Activated CD4-positive, alpha-beta T cell treated with anti-CD3 and anti-CD28 coated beads, Interleukin-2, Interleukin-6, amounts not matched to agents 100 ng/mL and 50 ng/mL, durations not matched to agents 16 hours and 8 hours (primary cell): Measurements from ENCODE around the gene CDKN2D.
A peak's percentile ranks its signal among the peaks of the same experiment; 100 is the strongest.
"Not testable (repeated sequence)": the region's sequence is repeated elsewhere in the genome, so short reads cannot be mapped to it uniquely, and the experiment has no call there.

Experiments used
- DNase-seq: peaks from one replicate; pipeline ENCODE4 v3.0.0-alpha.2; 2020

The CDKN2D gene

DNA sequence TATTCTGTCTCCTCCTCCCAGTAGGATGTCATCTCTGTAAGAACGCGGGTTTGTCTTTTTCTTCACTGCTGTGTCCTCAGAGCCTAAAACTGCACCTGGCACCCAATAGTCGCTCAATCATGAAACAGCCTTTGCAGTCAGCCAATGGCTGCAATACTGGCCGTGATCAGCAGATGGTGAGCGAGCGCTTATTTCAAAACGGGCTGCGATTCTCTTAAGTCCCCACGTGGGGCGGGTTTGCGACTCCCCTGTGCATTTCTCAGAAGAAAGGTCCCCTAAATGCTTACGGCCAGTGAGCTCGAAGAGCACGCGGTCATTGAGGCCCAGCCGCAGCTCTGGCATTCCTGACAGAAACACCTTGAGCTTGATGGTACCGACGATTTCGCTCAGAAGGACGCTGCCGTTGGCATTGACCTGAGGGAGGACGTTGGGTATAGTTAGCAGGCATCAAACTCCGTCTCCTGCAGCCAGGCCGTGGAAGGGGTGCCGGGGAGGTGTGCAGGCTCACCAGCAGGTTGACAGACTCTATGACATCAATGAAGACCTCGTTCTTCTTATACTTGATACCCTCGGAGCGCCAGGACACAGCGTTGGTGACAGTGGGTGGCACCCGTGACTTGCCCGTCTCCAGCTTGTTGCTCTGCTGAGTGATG lies 12.3 kb upstream of the CDKN2D start:
- peak; percentile 91 for DNase-seq

- no peak for DNase-seq
Measured at GRCh38 chr19:10577951-10578350, 9.2 kb upstream of the CDKN2D start.

GRCh38 chr19:10575011-10575716 lies 6.4 kb upstream of the CDKN2D start:
- no peak for DNase-seq

DNA sequence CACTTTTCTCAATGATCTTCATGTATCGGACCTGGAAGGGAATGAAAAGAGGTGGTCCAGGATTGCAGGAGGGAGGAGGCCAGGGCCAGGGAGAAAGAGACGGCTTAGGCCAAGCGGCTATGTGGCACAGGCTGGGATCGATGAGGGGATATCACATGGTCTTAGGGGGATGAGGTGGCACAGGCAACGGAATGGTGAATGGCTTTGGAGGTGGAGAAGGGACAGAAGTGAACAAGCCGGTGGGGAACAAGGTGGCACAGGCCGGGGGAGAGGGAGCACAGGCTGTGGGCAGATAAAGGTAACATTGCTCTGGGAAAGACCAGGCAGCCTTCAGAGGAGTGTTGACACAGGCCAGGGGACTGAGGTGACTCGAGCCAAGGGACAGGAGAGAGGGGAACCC lies 5.7 kb upstream of the CDKN2D start:
- DNase-seq: no peak

DNA sequence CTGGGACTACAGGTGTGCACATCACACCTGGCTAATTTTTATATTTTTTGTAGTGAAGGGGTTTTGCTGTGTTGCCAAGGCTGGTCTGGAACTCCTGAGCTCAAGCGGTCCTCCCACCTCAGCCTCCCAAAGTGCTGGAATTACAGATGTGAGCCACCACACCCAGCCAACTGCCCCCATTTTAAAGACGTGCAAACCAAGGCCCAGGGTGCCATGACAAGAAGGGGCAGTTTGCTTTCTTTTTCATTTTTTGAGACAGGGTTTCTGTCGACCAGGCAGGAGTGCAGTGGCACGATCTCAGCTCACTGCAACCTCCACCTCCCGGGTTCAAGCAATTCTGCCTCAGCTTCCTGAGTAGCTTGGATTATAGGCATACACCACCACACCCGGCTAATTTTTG lies 5.0 kb upstream of the CDKN2D start:
- DNase-seq: not testable (repeated sequence)

GRCh38 chr19:10568062-10568825 lies 535 bp downstream of the CDKN2D start:
- peak; percentile 55 for DNase-seq

DNA sequence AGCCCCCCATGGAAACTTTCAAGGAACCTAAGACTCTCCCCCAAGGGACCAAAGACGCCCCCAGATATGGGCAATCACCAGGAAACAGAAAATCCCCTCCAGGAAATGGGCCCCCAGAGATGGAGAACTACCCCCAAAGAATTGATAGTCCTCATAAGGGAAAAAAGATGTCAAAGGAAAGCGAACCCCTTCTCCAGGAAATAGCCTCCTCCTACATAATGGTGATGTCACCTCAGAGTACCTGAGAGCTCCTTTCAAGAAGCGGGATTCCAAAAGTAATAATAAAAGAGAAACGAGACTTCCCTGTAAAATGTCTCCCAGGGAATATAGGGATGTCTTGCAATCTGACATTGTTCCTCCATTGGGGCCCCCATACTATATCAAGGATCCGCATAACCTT lies 1.1 kb downstream of the CDKN2D start:
- DNase-seq: no peak

GRCh38 chr19:10566658-10567410 lies 1.9 kb downstream of the CDKN2D start:
- DNase-seq: peak; percentile 72

DNA sequence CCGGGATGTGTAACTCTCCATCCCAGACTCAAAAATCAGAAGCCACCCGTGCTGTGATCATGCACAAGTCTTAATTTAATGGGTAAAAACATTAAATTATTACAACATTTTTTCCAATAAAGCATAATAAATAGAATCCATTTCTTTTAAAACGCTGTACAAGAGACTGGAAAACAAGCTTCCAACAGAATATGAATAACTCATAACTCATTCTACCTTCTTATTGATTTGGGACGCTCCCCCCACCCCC lies 2.4 kb downstream of the CDKN2D start:
- DNase-seq: no peak

DNA sequence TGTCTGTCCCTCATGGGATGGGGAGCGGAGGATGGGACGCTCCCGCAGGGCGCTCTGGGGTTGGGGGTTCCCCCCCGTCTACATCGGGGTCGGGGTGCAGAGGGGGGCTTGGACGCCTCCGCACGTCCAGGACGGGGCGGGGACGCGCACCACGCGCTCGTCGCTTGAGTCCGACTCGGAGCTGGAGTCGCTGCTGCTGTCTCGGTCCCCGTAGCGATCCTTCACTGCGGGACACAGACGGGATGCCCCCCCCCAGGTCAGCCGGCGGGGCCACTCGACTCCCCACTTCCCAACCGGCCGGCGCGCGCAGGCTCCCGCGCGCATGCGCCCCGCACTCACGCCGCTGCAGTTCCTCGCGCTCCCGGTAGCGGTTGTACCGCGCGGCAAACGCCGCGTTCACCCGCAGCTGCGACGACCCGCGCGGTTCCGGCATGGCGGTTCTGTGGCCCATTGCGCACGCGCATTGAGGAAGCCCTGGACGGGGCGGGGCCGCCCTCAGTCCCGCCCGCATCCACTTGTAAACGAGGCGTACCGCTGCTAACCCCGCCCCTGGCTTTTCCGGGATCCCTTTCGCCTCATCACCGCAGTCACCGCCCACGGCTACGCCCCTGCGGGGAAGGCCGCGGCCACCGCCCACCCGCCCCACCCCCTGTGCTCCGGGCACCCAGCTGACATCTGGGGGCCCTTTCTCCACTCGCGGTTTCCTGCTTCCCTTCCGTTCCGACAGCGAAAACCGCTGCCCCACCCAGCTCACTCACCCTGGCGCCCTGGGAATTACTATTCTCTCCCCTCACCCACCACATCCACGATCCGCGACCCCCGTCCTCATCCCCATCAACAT lies 3.0 kb downstream of the CDKN2D start, which contains the start of gene KRI1:
TSS of gene KRI1 (minus strand) at position 444 of the 841 bp plus-strand sequence. CDS start at position 433, 11 bp downstream.
- peak; percentile 100 for DNase-seq

GRCh38 chr19:10565028-10565566 lies 3.7 kb downstream of the CDKN2D start:
- DNase-seq: peak; percentile 72

GRCh38 chr19:10562609-10563008 lies 6.2 kb downstream of the CDKN2D start:
- DNase-seq: no peak

- no peak for DNase-seq
Measured at GRCh38 chr19:10560154-10560553, 8.6 kb downstream of the CDKN2D start.

DNA sequence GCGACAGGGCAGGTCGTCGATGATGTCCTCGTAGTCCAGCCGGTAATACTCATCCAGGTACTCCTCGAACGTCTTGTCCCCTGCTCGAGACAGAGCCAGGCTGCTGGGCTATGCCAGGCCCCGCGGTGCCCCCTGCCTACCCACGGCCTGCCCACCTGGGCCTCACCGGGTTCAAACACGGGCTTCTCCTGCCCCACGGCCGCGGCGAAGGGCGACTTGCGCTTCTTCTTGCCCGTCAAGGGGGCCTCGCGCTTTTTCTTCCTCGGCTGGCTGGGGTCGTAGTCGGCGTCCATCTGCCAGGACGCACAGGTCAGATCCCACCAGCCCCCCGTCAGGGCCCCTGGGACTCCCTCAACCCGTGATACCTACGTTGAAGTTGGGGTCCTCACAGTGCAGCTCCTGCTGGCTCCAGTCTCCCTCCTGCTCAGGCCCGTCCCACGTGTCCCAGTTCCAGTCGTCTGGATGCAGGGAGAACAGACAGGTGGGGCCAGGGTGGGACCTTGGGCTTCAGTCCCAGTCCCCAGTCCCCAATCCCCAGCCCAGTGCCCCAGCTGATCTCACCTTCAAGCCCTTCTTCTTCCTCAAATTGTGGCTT lies 11.1 kb downstream of the CDKN2D start:
- DNase-seq: no peak

GRCh38 chr19:10555610-10555973 lies 13.2 kb downstream of the CDKN2D start:
- DNase-seq: no peak

DNA sequence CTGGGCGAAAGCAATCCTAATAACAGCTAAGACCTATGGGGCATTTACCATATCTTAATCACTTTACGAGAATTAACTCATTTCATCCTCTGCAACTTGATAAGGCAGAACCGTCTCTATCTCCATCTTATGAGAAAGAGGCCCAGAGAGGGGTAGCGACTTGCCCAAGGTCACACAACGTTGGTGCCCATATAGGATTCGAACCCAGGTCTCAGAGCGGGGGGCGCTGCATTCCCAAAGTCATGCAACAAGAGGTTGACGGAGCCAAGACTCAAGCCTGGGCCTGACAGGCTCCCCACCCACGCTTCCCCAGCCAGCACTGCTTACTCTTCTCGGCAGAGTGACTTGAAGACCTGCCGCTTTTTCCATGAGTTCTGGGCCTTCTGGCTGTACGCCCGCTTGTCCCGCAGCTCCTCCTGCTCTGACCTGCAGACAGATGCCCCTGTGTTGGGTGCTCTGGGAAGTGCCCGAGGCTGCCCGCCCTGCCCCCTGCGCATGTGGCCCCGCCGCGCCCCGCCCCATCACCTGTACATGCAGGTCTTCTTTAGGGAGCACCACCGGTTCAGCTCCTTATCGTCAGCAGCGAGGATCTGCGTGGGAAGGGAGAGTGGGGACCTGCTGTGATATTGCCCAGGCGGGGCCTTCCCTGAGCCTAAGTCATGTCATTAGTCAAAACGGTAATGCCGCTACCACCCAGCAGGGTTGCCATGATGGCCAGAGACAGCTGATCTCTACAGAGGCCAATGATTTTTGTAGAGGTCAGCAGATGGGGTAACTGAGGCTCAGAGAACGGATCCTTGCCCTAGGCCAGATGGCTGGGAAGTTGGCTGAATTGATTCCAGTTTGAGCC lies 13.8 kb downstream of the CDKN2D start:
- DNase-seq: no peak

DNA sequence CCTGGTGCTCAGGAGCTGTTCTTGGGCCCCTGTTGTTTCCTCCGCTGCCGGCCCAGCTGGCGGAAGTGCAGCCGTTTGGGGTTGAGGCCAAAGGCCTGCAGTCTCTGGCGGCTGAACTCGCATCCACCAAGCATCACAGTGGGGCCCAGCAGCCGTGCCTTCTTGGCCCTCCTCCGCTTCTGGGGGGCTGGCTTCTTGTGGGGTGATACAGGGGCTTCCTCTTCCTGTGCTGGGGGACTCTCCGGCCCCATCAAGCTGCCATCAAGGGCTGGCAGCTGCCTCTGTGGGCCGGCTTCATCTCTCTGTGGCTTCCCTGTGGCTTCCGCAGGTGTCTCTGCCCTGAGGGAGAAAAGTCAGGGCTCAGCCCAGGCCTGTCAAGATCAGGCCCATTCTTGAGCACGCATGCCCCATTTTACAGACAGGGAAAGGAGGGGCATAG lies 14.8 kb downstream of the CDKN2D start:
- DNase-seq: peak; percentile 73

DNA sequence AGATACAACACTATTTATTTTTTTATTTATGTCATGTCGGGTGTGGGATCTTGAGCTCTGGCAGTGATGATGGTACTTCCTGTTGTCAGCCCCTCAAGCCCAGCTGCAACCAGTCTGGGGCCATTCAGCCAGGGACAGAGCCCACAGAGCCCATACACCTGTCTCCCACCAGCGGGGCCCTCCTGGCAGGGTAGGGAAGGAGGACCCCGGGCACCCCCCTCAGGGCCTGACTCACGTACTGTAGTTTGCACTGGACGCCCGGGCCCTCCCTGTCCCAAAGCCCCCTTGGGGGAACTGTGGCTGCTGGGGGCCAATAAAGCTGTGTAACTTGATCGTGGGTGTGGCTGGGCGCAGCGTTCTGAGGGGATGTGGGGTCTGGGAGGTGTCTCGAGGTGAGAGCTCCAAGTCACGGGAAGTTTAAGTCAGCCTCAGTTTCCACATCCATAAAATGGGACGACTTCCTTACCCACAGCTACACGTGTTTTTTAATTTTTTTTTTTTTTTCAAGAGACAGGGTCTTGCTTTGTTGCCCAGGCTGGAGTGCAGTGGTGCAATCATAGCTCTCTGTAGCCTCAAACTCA lies 15.6 kb downstream of the CDKN2D start:
- no peak for DNase-seq

- DNase-seq: peak; percentile 56
Measured at GRCh38 chr19:10552510-10553053, 16.2 kb downstream of the CDKN2D start.

GRCh38 chr19:10551698-10552301 lies 17.0 kb downstream of the CDKN2D start:
- DNase-seq: peak; percentile 55
